ENCODE data around the gene BCDIN3D. TPM values are rescaled to one million over a fixed set of nuclear protein-coding genes. Genes with fewer than 3 reads are reported as not detected.

Gene BCDIN3D
- total and polyA plus RNA-seq, 4 donors: 1.7 to 4.4 (median 2.1) TPM

DNA sequence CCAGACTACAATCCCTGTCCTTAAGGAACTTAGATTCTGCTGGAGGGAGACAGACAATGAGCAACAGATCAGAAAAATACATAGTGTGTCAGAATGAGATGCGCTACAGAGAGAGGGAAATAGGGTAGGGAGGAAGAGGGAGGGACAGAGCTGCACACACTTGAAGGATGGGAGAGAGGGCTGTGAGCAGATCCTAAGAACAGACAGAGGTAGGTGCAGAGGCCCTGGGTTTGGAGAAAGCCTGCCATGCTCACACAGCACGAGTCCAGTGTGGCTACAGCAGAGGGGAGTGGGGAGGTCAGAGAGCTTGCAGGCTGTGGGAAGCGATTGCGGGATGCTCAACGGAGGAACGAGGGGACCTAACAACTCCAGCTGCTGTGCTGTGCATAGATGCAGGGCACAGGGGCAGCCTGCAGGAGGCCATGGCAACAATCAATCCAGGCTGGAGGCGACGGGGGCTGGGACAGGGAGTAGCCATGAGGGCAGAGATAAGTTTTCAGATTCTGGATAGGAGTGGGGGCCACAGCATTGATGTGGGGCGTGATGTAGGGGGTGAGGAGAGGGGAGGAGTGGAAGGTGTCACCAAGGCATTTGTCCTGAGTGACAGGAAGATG, 40.1 kb upstream of the BCDIN3D start:
- WGBS: 54% methylated on average over 9 of the region's 9 CpGs
- Histone ChIP-seq H3K27ac (ENCODE audit: low read depth in 1 of 2, low read length in 2 of 2) (no peak overlapping the region), H3K9ac (ENCODE audit: low read depth in 1 of 2, low read length in 2 of 2) (no peak overlapping the region), H3K4me3 (ENCODE audit: low read depth in 1 of 3, low read length in 3 of 3) (no peak overlapping the region), H3K4me1 (ENCODE audit: control insufficient read depth in 4 of 4, insufficient read depth in 4 of 4, low read length in 3 of 4) (no peaks in the 10 kb centered on the region), H3K36me3 (ENCODE audit: control insufficient read depth in 4 of 4, insufficient read depth in 3 of 4, low read depth in 1 of 4, low read length in 3 of 4) (no peaks in the 10 kb centered on the region), H3K27me3 (ENCODE audit: control insufficient read depth in 4 of 4, insufficient read depth in 4 of 4, low read length in 3 of 4) (no peaks in the 10 kb centered on the region), H3K9me3 (ENCODE audit: control insufficient read depth in 4 of 4, low read length in 3 of 4) (no peaks in the 10 kb centered on the region)
- DNase-seq (ENCODE audit: low spot score): no peak
- TF ChIP-seq SP1 (IDR thresholded peaks at IDR 0.05) (no peak), RAD21 (IDR thresholded peaks at IDR 0.05) (no peak), RXRA (IDR thresholded peaks at IDR 0.05) (no peak), GABPA (IDR thresholded peaks at IDR 0.05 in 1 of 2, conservative IDR thresholded peaks at IDR 0.05 in 1 of 2) (no peak), HNF4G (IDR thresholded peaks at IDR 0.05) (no peak), FOXA2 (IDR thresholded peaks at IDR 0.05) (no peak), TAF1 (conservative IDR thresholded peaks at IDR 0.05) (no peak), FOXA1 (IDR thresholded peaks at IDR 0.05) (no peak), EGR1 (IDR thresholded peaks at IDR 0.05; ENCODE audit: low read depth in 2 of 2) (no peak)
- TF ChIP-seq, protein P1, sequence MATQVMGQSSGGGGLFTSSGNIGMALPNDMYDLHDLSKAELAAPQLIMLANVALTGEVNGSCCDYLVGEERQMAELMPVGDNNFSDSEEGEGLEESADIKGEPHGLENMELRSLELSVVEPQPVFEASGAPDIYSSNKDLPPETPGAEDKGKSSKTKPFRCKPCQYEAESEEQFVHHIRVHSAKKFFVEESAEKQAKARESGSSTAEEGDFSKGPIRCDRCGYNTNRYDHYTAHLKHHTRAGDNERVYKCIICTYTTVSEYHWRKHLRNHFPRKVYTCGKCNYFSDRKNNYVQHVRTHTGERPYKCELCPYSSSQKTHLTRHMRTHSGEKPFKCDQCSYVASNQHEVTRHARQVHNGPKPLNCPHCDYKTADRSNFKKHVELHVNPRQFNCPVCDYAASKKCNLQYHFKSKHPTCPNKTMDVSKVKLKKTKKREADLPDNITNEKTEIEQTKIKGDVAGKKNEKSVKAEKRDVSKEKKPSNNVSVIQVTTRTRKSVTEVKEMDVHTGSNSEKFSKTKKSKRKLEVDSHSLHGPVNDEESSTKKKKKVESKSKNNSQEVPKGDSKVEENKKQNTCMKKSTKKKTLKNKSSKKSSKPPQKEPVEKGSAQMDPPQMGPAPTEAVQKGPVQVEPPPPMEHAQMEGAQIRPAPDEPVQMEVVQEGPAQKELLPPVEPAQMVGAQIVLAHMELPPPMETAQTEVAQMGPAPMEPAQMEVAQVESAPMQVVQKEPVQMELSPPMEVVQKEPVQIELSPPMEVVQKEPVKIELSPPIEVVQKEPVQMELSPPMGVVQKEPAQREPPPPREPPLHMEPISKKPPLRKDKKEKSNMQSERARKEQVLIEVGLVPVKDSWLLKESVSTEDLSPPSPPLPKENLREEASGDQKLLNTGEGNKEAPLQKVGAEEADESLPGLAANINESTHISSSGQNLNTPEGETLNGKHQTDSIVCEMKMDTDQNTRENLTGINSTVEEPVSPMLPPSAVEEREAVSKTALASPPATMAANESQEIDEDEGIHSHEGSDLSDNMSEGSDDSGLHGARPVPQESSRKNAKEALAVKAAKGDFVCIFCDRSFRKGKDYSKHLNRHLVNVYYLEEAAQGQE (IDR thresholded peaks at IDR 0.05): no peak
- TF ChIP-seq, protein P2, sequence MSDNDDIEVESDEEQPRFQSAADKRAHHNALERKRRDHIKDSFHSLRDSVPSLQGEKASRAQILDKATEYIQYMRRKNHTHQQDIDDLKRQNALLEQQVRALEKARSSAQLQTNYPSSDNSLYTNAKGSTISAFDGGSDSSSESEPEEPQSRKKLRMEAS (IDR thresholded peaks at IDR 0.05): no peak

DNA sequence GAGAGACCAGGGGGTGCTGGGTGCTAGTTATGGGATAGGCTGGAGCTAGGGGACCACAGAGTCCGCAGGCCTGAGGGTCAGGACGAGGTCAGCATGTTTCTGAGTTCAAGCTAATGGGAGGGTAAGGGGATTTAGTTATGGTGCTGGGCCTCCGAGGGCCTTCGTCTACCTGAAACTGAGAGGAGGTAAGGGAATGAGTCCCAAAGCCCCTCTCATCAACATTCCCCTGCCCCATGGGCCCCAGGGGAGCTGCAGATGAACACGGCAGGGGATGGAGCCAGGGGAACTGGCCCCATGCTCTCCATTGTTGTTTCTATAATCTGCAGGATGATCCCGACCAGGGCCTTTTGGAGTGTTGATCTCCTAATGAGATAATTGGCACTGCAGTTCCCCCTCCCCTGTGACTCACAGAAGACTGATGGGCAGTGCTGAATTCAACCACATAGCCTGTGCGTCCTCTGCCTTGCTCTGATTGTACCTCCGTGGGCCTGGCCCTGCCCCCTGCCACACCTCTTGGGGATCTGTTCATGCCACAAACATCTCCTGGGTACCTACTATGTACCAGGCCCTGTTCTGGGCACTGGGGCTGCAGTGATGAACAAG, 39.4 kb upstream of the BCDIN3D start:
- Histone ChIP-seq H3K27me3 (ENCODE audit: control insufficient read depth in 4 of 4, insufficient read depth in 4 of 4, low read length in 3 of 4) (no peaks in the 10 kb centered on the region), H3K4me3 (ENCODE audit: low read depth in 1 of 3, low read length in 3 of 3) (no peak overlapping the region), H3K36me3 (ENCODE audit: control insufficient read depth in 4 of 4, insufficient read depth in 3 of 4, low read depth in 1 of 4, low read length in 3 of 4) (no peaks in the 10 kb centered on the region), H3K4me1 (ENCODE audit: control insufficient read depth in 4 of 4, insufficient read depth in 4 of 4, low read length in 3 of 4) (no peaks in the 10 kb centered on the region), H3K9ac (ENCODE audit: low read depth in 1 of 2, low read length in 2 of 2) (no peak overlapping the region), H3K27ac (ENCODE audit: low read depth in 1 of 2, low read length in 2 of 2) (no peak overlapping the region), H3K9me3 (ENCODE audit: control insufficient read depth in 4 of 4, low read length in 3 of 4) (no peaks in the 10 kb centered on the region)
- no peak for TF ChIP-seq SP1 (IDR thresholded peaks at IDR 0.05)
- TF ChIP-seq EGR1 (IDR thresholded peaks at IDR 0.05; ENCODE audit: low read depth in 2 of 2): no peak
- no peak for TF ChIP-seq FOXA1 (IDR thresholded peaks at IDR 0.05)
- DNase-seq (ENCODE audit: low spot score): no peak
- 77% methylated on average over 8 of the region's 8 CpGs for WGBS

DNA sequence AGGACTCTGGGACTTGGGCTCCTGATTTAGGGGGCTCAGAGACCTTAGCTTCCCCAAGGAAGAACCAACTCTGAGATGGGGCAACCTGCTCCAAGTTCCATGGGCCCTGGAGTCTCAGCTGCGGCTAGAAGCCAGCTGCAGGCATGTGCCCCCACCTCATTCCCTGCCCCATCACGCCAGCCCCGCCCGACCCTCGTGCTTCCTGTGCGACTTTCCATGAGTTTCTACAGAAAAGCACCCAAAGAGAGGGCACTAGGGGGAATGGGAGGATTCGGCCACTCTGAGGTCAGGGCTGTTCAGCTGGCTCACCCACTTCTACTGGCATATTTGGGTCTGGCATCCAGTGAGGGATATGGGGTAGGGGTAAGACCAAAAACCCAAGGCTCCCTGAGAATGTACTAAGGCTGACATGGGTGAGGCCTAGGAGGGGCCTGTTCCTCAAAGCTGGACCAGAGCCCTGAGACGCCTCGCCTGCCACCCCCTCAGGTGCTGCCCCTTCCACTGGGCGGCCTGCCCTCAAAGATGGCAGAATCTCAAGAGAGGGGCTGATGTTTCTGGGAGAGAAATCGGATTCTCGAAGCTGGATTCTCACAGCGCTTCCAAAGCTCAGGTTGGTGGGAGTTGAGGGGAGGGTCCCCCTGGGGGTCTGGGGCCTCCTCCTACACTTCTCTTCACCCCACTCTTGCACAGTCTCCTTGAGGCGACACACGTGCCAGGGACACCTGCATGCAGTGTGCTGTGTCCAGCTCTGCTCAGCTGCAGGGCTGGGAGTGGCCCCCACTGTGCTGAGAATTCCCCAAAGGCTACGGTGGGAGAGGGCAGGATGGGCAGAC, 38.7 kb upstream of the BCDIN3D start:
- no peak for DNase-seq (ENCODE audit: low spot score)
- no peaks in the 10 kb centered on the region for H3K27me3 ChIP-seq (ENCODE audit: control insufficient read depth in 4 of 4, insufficient read depth in 4 of 4, low read length in 3 of 4)
- WGBS: 90% methylated on average over 16 of the region's 16 CpGs
- no peaks in the 10 kb centered on the region for H3K4me1 ChIP-seq (ENCODE audit: control insufficient read depth in 4 of 4, insufficient read depth in 4 of 4, low read length in 3 of 4)
- no peak overlapping the region for H3K4me3 ChIP-seq (ENCODE audit: low read depth in 1 of 3, low read length in 3 of 3)
- no peak overlapping the region for H3K9ac ChIP-seq (ENCODE audit: low read depth in 1 of 2, low read length in 2 of 2)
- H3K36me3 ChIP-seq (ENCODE audit: control insufficient read depth in 4 of 4, insufficient read depth in 3 of 4, low read depth in 1 of 4, low read length in 3 of 4): no peaks in the 10 kb centered on the region
- TF ChIP-seq RXRA (IDR thresholded peaks at IDR 0.05) (no peak), FOXA1 (IDR thresholded peaks at IDR 0.05) (no peak)
- TF ChIP-seq, protein P1 (IDR thresholded peaks at IDR 0.05): no peak
- H3K27ac ChIP-seq (ENCODE audit: low read depth in 1 of 2, low read length in 2 of 2): no peak overlapping the region
- no peaks in the 10 kb centered on the region for H3K9me3 ChIP-seq (ENCODE audit: control insufficient read depth in 4 of 4, low read length in 3 of 4)
